Memory B cell (primary cell): ENCODE results near the gene MYO18A.
"Not testable (repeated sequence)": the region's sequence is repeated elsewhere in the genome, so short reads cannot be mapped to it uniquely, and the experiment has no call there.

Source experiments
- ATAC-seq: fragments of 150-1000 bp; cut with Tn5 transposase; 2 replicates; pipeline ENCODE4 v1.10.0; 2021; ENCODE audit warnings: low read depth, mild to moderate bottlenecking, moderate library complexity
- DNase-seq, 2 donors: peaks; one replicate each; pipeline ENCODE4 v3.0.0; 2022; ENCODE audit warnings: low spot score in 2 of 2
- H3K27ac Mint-ChIP-seq: one replicate; pipeline ENCODE4 v1.8.0; 2022; ENCODE audit warnings: mild to moderate bottlenecking, moderate library complexity, mixed read lengths
- H3K27me3 Mint-ChIP-seq: one replicate; pipeline ENCODE4 v1.8.0; 2022; ENCODE audit warnings: mixed read lengths
- H3K36me3 Mint-ChIP-seq: one replicate; pipeline ENCODE4 v1.8.0; 2022; ENCODE audit warnings: mild to moderate bottlenecking, mixed read lengths
- H3K4me1 Mint-ChIP-seq: one replicate; pipeline ENCODE4 v1.8.0; 2022; ENCODE audit warnings: mixed read lengths
- H3K4me3 Mint-ChIP-seq: one replicate; pipeline ENCODE4 v1.8.0; 2022; ENCODE audit warnings: mild to moderate bottlenecking, moderate library complexity, mixed read lengths
- H3K9me3 Mint-ChIP-seq: one replicate; pipeline ENCODE4 v1.8.0; 2022; ENCODE audit warnings: mixed read lengths

The MYO18A gene

DNA sequence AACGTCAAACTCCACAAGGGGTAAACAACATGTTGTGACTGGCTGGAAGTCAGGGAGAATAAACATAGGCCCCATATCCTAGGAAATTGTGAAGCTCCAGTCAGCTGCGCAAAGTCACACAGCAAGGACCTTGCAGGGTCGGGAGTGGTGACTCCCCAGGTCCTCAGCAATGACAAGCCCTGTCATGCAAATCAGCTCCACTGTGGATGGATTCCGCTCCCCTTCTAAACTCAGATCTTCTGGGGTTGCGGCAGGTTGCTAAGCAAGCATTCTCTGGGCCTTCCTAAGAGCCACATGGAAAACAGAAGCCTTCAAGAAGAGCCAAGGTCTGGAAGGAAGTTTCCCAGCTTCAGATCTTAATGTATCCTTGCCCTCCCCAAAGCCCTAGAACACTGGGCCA, 28.9 kb upstream of the MYO18A start:
- no peak for DNase-seq
- Mint-ChIP-seq H3K4me3 (no peak overlapping the region), H3K9me3 (no peaks in the 10 kb centered on the region), H3K4me1 (no peaks in the 10 kb centered on the region), H3K36me3 (no peaks in the 10 kb centered on the region), H3K27ac (no peak overlapping the region), H3K27me3 (no peaks in the 10 kb centered on the region)
- ATAC-seq = no peak

GRCh38 chr17:29207975-29208374, 27.8 kb upstream of the MYO18A start:
- Mint-ChIP-seq H3K27ac (no peak overlapping the region), H3K4me3 (no peak overlapping the region), H3K9me3 (no peaks in the 10 kb centered on the region), H3K4me1 (no peaks in the 10 kb centered on the region), H3K36me3 (no peaks in the 10 kb centered on the region), H3K27me3 (no peaks in the 10 kb centered on the region)
- DNase-seq (no peak), ATAC-seq (no peak)

- Mint-ChIP-seq H3K36me3 (no peaks in the 10 kb centered on the region), H3K4me1 (peaks cover 3% of the 10 kb centered on the region), H3K27ac (no peak overlapping the region), H3K27me3 (no peaks in the 10 kb centered on the region), H3K4me3 (no peak overlapping the region), H3K9me3 (no peaks in the 10 kb centered on the region)
- no peak for ATAC-seq
- no peak for DNase-seq
These were observed 24.8 kb upstream of the MYO18A start for GRCh38 chr17:29205047-29205446.

- H3K4me3 Mint-ChIP-seq, H3K4me1 Mint-ChIP-seq, H3K27ac Mint-ChIP-seq, H3K27me3 Mint-ChIP-seq, H3K9me3 Mint-ChIP-seq, H3K36me3 Mint-ChIP-seq, DNase-seq: not testable (repeated sequence)
- peak; percentile 41 for ATAC-seq
These were observed 24.0 kb upstream of the MYO18A start for GRCh38 chr17:29204068-29204804.

GRCh38 chr17:29197516-29198272, 17.5 kb upstream of the MYO18A start:
- DNase-seq (no peak), ATAC-seq (no peak)
- no peaks in the 10 kb centered on the region for H3K27me3 Mint-ChIP-seq
- no peaks in the 10 kb centered on the region for H3K36me3 Mint-ChIP-seq
- no peak overlapping the region for H3K27ac Mint-ChIP-seq
- no peaks in the 10 kb centered on the region for H3K9me3 Mint-ChIP-seq
- H3K4me1 Mint-ChIP-seq = peaks cover 19% of the 10 kb centered on the region
- H3K4me3 Mint-ChIP-seq = no peak overlapping the region

- peaks cover 19% of the 10 kb centered on the region for H3K4me1 Mint-ChIP-seq
- no peaks in the 10 kb centered on the region for H3K9me3 Mint-ChIP-seq
- peak; percentile 33 for ATAC-seq
- no peak for DNase-seq
- no peak overlapping the region for H3K27ac Mint-ChIP-seq
- H3K4me3 Mint-ChIP-seq = no peak overlapping the region
- H3K36me3 Mint-ChIP-seq = no peaks in the 10 kb centered on the region
- no peaks in the 10 kb centered on the region for H3K27me3 Mint-ChIP-seq
These were observed 16.7 kb upstream of the MYO18A start for GRCh38 chr17:29196769-29197515.

DNA sequence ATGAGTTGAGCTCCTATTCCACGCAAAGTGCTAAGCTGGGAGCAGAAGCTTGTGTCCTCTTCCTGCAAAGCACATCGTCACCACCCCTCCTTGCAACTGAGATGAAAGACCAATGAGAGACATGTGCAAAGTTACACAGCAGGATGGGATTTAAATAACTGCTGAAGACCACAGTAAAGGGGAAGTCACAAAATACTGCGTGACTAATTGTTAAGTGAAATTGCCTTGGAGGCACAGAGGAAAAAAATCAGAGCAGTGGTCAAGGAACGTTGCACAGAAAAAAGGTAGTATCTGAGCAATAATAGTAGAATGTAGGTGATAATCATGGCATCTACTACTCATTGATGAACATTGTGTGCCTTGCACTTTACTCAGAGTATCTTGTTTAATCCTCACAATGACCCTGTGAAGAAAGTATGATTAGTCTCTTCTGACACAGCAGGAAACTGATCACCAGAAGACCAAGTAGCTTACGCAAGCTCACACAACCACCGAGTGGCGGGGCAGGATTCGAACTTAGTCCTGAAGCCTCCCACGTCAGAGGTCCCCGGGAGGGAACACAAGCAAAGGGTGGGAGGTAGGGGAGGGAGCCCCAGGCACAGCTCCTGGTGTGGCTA, 15.4 kb upstream of the MYO18A start:
- no peaks in the 10 kb centered on the region for H3K27me3 Mint-ChIP-seq
- H3K9me3 Mint-ChIP-seq = no peaks in the 10 kb centered on the region
- no peaks in the 10 kb centered on the region for H3K36me3 Mint-ChIP-seq
- DNase-seq (no peak), ATAC-seq (peak; percentile 93)
- peaks cover 19% of the 10 kb centered on the region for H3K4me1 Mint-ChIP-seq
- H3K27ac Mint-ChIP-seq = peak overlapping the region; percentile 16
- H3K4me3 Mint-ChIP-seq = peak overlapping the region; percentile 72

- H3K4me1 Mint-ChIP-seq = peaks cover 16% of the 10 kb centered on the region
- H3K27ac Mint-ChIP-seq = no peak overlapping the region
These were observed 14.5 kb upstream of the MYO18A start for GRCh38 chr17:29194669-29195068.

DNA sequence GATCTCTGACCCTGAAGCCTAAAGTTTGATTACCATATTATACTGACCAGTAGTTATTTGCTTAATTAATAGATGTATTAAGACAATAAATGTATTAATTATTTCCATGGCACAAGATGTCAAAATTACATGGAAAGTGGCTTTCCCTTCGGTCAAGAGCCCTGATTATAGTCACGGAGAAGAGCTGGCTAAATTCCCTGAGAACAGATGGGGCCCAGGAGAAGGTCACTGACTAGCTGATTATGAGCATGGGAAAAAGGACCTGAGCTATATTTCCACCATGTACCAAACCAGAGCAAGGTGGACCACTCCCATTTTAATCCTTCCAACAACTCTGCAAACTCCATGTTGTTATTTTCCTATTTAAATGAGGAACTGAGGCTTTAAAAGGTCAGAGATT, 12.9 kb upstream of the MYO18A start:
- Mint-ChIP-seq H3K27me3 (no peaks in the 10 kb centered on the region), H3K27ac (no peak overlapping the region), H3K4me3 (no peak overlapping the region), H3K9me3 (no peaks in the 10 kb centered on the region), H3K4me1 (peaks cover 13% of the 10 kb centered on the region), H3K36me3 (no peaks in the 10 kb centered on the region)
- ATAC-seq (no peak), DNase-seq (no peak)

More at GRCh38 chr17:29194669-29195068, 14.5 kb upstream of the MYO18A start:
- DNase-seq (no peak), ATAC-seq (no peak)
- H3K36me3 Mint-ChIP-seq = no peaks in the 10 kb centered on the region
- no peaks in the 10 kb centered on the region for H3K27me3 Mint-ChIP-seq
- H3K9me3 Mint-ChIP-seq = no peaks in the 10 kb centered on the region
- H3K4me3 Mint-ChIP-seq = no peak overlapping the region

DNA sequence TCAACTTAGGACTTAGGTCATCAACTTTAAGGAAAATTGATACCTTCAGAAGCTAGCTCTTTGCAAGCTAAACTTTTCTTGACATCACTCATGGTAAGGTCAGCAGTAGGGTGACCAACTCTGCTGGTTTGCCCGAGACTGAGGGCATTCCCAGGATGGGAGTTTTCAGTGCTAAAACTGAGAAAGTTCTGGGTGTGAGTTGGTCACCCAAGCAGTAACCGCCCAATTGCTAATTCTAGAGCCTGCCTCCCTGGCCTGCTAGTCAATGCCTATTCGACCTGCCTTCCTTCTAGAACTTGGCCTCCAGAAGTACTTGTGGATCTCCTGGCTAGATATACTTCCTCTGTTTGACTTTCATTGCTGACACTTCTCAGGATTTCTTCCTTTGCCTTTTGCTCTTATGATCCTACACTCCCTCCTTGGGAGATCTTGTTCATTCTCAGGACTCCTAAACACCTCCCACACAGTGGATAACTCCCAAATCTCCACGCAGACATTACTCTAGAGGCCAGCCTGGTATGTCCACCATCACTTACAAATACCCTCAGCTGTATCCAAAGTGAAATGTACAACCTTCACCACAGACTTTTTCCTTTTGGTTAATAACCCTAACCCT, 10.5 kb upstream of the MYO18A start:
- H3K4me1 Mint-ChIP-seq = peaks cover 8% of the 10 kb centered on the region
- H3K27me3 Mint-ChIP-seq = no peaks in the 10 kb centered on the region
- H3K9me3 Mint-ChIP-seq = no peaks in the 10 kb centered on the region
- ATAC-seq = no peak
- H3K27ac Mint-ChIP-seq = no peak overlapping the region
- no peaks in the 10 kb centered on the region for H3K36me3 Mint-ChIP-seq
- H3K4me3 Mint-ChIP-seq = no peak overlapping the region
- DNase-seq = no peak

- no peaks in the 10 kb centered on the region for H3K36me3 Mint-ChIP-seq
- DNase-seq (no peak), ATAC-seq (no peak)
- no peaks in the 10 kb centered on the region for H3K9me3 Mint-ChIP-seq
- no peak overlapping the region for H3K4me3 Mint-ChIP-seq
- no peaks in the 10 kb centered on the region for H3K27me3 Mint-ChIP-seq
- peaks cover 1% of the 10 kb centered on the region for H3K4me1 Mint-ChIP-seq
- H3K27ac Mint-ChIP-seq = no peak overlapping the region
These were observed 9.8 kb upstream of the MYO18A start for GRCh38 chr17:29190039-29190438.

GRCh38 chr17:29189355-29189754, 9.2 kb upstream of the MYO18A start:
- no peak overlapping the region for H3K27ac Mint-ChIP-seq
- DNase-seq = no peak
- H3K4me3 Mint-ChIP-seq = no peak overlapping the region
- no peaks in the 10 kb centered on the region for H3K9me3 Mint-ChIP-seq
- H3K36me3 Mint-ChIP-seq = no peaks in the 10 kb centered on the region
- no peak for ATAC-seq
- H3K4me1 Mint-ChIP-seq = no peaks in the 10 kb centered on the region
- H3K27me3 Mint-ChIP-seq = no peaks in the 10 kb centered on the region

DNA sequence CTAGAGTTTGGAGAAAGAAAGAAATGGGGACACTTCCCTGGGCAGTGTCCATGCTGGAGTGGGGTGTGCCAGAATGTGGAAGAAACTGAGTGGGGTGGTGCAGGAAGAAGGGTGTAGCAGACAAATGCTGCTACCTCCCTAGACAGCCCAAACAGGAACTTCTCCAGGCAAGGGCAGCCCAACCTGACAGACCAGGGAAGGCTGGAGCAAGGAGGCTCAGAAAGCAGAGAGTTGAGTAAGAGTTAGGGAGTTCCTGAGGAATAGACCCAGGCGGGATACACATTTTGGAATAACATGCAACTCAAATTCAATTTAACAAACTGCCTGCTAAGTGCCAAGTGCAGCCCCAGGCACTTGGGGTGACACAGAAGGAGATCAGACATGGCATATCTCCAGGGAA, 1.0 kb upstream of the MYO18A start:
- DNase-seq (no peak), ATAC-seq (no peak)
- no peak overlapping the region for H3K4me3 Mint-ChIP-seq
- H3K27me3 Mint-ChIP-seq = peaks cover 2% of the 10 kb centered on the region
- no peak overlapping the region for H3K27ac Mint-ChIP-seq
- peaks cover 15% of the 10 kb centered on the region for H3K4me1 Mint-ChIP-seq
- peaks cover 4% of the 10 kb centered on the region for H3K9me3 Mint-ChIP-seq
- no peaks in the 10 kb centered on the region for H3K36me3 Mint-ChIP-seq

DNA sequence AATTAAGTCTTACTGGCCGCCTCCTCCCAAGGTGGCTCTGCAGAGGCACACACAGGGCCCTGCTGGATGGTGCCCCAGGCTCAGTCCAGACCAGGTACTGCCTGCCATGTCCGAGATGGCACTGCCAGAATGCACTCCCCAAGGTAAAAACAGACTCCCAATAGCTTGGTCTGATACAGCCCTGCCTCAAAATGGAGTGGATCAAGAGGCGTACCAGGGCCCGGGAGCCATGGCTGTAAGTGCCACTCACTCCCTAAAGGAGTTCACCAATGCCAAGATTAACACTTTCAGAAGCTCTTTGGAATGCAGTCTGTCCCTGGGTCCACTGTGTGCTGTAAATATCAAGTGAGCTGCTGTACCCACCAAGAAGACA, 576 bp upstream of the MYO18A start:
- Mint-ChIP-seq H3K4me1 (peaks cover 15% of the 10 kb centered on the region), H3K27ac (no peak overlapping the region), H3K36me3 (no peaks in the 10 kb centered on the region), H3K27me3 (peaks cover 2% of the 10 kb centered on the region), H3K4me3 (peak overlapping the region; percentile 51), H3K9me3 (peaks cover 4% of the 10 kb centered on the region)
- no peak for DNase-seq
- ATAC-seq = no peak
